Activated naive CD4-positive, alpha-beta T cell treated with anti-CD3 and anti-CD28 coated beads, Interleukin-2, amount 10 ng/mL, durations not matched to agents 7 days and 5 days (primary cell): Measurements from ENCODE around the gene DDX49.
A peak's percentile ranks its signal among the peaks of the same experiment; 100 is the strongest.

ENCODE experiments used
- CTCF ChIA-PET: fragments of 350-600 bp; sonication (Branson Sonifier 250); formaldehyde crosslinking; loops from one replicate; lab custom pipeline; 2021; ENCODE audit warnings: antibody characterized with exemption; lab: Charles Lee
- DNase-seq: peaks from one replicate; pipeline ENCODE4 v3.0.0-alpha.2; 2020
- H3K27ac Mint-ChIP-seq: one replicate; pipeline ENCODE4 v1.8.0; 2021; ENCODE audit warnings: mild to moderate bottlenecking, moderate library complexity, mixed read lengths
- H3K27me3 Mint-ChIP-seq: one replicate; pipeline ENCODE4 v1.8.0; 2021; ENCODE audit warnings: mild to moderate bottlenecking, mixed read lengths
- H3K36me3 Mint-ChIP-seq: one replicate; pipeline ENCODE4 v1.8.0; 2021; ENCODE audit warnings: mixed read lengths
- H3K4me1 Mint-ChIP-seq: one replicate; pipeline ENCODE4 v1.8.0; 2021; ENCODE audit warnings: mixed read lengths
- H3K4me3 Mint-ChIP-seq: one replicate; pipeline ENCODE4 v1.8.0; 2021; ENCODE audit warnings: mild to moderate bottlenecking, moderate library complexity, mixed read lengths
- H3K9me3 Mint-ChIP-seq: one replicate; pipeline ENCODE4 v1.8.0; 2021; ENCODE audit warnings: mixed read lengths

Gene DDX49, protein sequence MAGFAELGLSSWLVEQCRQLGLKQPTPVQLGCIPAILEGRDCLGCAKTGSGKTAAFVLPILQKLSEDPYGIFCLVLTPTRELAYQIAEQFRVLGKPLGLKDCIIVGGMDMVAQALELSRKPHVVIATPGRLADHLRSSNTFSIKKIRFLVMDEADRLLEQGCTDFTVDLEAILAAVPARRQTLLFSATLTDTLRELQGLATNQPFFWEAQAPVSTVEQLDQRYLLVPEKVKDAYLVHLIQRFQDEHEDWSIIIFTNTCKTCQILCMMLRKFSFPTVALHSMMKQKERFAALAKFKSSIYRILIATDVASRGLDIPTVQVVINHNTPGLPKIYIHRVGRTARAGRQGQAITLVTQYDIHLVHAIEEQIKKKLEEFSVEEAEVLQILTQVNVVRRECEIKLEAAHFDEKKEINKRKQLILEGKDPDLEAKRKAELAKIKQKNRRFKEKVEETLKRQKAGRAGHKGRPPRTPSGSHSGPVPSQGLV

DNA sequence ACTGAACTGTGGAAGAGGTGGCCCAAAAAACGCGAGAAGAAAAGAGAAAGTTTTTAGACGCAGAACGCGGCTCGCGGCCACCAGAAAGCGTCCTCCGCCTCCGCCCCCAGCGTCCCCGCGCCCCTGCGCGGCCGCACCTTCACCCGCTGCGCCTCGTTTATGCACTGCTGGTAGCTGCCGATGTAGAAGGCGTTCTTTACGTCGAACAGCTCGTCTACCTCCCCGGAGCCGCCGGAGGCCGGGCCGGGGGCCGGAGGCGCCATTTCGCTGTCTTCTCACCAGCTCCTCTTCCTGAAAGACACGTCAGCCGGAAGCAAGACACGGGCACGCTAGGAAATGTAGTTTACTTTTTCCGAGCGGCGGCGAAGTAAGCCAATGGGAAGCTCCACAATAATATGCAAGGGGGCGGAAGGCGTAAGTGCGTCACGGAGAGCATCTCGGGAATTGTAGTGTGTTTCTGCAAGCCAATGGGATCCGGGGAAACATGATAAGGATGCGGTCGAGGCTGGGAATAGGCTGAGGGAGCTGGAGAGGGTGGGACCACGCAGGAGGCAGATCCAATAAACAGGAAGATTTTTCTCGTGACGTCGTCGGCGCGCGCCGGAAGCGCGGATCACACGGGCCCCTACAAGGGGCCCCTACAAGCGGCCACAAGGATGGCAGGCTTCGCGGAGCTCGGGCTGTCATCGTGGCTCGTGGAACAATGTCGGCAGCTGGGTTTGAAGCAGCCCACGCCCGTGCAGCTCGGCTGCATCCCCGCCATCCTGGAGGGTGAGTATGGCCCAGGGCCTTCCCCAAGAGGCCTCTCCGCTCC is at the start of gene DDX49, which contains the start of gene COPE:
TSS of gene DDX49 (plus strand) at position 630 of the 814 bp plus-strand sequence. CDS start at position 657, 27 bp downstream.
TSS of gene COPE (minus strand) at position 302 of the 814 bp plus-strand sequence. CDS start at position 263, 39 bp downstream.
- DNase-seq, result peak; percentile 99
- CTCF ChIA-PET, result interaction anchor here (0.6 to 1.4 kb wide), 4 partner anchors 12 to 399 kb away, joined by 3 to 4 read pairs (median 3); no protein-coding TSS in a partner anchor
- H3K4me1 Mint-ChIP-seq, result peaks cover 36% of the 10 kb centered on the region
- peaks cover 25% of the 10 kb centered on the region for H3K36me3 Mint-ChIP-seq
- peak within 1 kb of the TSS; percentile 84 for H3K4me3 Mint-ChIP-seq
- no peaks in the 10 kb centered on the region for H3K27me3 Mint-ChIP-seq
- peak within 1 kb of the TSS; percentile 90 for H3K27ac Mint-ChIP-seq
- no peaks in the 10 kb centered on the region for H3K9me3 Mint-ChIP-seq

GRCh38 chr19:18869781-18870530 is 49.6 kb upstream of the DDX49 start:
- Mint-ChIP-seq H3K9me3 (no peaks in the 10 kb centered on the region), H3K4me3 (no peak overlapping the region), H3K27me3 (peaks cover 28% of the 10 kb centered on the region), H3K4me1 (peaks cover 11% of the 10 kb centered on the region), H3K36me3 (peaks cover 22% of the 10 kb centered on the region), H3K27ac (no peak overlapping the region)
- CTCF ChIA-PET, result no interaction called here
- no peak for DNase-seq

DNA sequence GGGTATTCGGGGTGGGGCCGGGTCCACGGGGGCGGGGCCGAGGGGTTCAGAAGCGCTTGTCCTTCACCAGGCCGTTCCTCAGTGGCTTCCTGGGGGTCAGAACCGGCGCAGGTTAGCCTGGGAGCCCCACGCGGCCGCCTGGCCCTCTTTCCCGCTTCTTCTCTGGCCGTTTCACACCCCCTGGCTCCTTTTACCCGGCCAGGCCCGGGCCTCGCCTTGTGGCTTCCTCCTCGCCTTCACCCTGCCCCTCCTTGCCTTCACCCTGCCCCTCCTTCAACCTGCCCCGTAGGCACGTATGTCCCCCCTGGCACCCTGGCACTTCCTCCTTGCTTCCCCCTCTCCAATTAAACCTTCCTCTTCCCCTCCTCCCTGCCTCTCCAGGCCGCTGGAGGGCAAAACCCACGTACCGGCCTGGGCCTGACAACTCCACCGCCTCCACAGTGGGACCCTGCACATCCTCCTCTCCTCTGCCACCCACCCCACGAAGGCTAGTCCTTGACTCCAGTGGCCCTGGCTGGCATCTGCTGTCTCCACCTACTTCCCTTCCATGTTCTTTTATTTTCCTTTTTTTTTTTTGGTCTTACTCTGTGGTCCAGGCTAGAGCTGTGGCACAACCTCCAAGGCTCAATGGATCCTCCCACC is 48.9 kb upstream of the DDX49 start:
- Mint-ChIP-seq H3K36me3 (peaks cover 22% of the 10 kb centered on the region), H3K4me3 (no peak overlapping the region), H3K27ac (no peak overlapping the region), H3K4me1 (peaks cover 11% of the 10 kb centered on the region), H3K9me3 (no peaks in the 10 kb centered on the region), H3K27me3 (peaks cover 28% of the 10 kb centered on the region)
- DNase-seq, result no peak
- CTCF ChIA-PET, result no interaction called here

DNA sequence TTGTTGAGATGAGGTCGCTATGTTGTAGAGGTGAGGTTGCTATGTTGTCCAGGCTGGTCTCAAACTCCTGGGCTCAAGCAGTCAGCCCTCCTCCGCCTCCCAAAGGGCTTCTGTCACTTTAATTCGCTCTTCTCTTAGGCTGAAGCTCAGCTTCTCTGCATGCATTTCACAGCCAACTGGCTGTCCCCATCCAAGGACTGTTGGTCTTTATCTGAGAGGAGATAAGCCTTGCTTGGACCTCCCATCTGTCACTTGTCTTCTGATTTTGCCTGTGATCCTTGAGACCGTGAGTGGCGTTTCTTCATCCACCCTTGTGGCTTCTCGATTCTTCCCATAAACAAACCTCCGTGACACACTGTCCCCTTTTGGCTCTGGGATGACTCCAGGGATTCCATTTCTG is 48.0 kb upstream of the DDX49 start:
- Mint-ChIP-seq H3K4me1 (peaks cover 11% of the 10 kb centered on the region), H3K9me3 (no peaks in the 10 kb centered on the region), H3K4me3 (no peak overlapping the region), H3K27ac (no peak overlapping the region), H3K27me3 (peaks cover 28% of the 10 kb centered on the region), H3K36me3 (peaks cover 16% of the 10 kb centered on the region)
- DNase-seq, result no peak
- CTCF ChIA-PET, result no interaction called here

GRCh38 chr19:18875726-18876125 is 43.8 kb upstream of the DDX49 start:
- CTCF ChIA-PET, result interaction anchor here (1.1 kb wide), 1 partner anchor 17 kb away, joined by 3 read pairs; no protein-coding TSS in a partner anchor

GRCh38 chr19:18876865-18877264 is 42.6 kb upstream of the DDX49 start:
- H3K4me3 Mint-ChIP-seq, result no peak overlapping the region
- CTCF ChIA-PET, result no interaction called here
- peaks cover 2% of the 10 kb centered on the region for H3K4me1 Mint-ChIP-seq
- DNase-seq, result no peak
- H3K27ac Mint-ChIP-seq, result no peak overlapping the region
- H3K27me3 Mint-ChIP-seq, result peaks cover 9% of the 10 kb centered on the region
- H3K36me3 Mint-ChIP-seq, result no peaks in the 10 kb centered on the region
- H3K9me3 Mint-ChIP-seq, result no peaks in the 10 kb centered on the region

More at GRCh38 chr19:18875726-18876125, 43.8 kb upstream of the DDX49 start:
- H3K36me3 Mint-ChIP-seq, result peaks cover 3% of the 10 kb centered on the region
- H3K4me1 Mint-ChIP-seq, result peaks cover 10% of the 10 kb centered on the region
- H3K9me3 Mint-ChIP-seq, result no peaks in the 10 kb centered on the region
- H3K27me3 Mint-ChIP-seq, result peaks cover 19% of the 10 kb centered on the region
- no peak for DNase-seq
- H3K4me3 Mint-ChIP-seq, result no peak overlapping the region
- H3K27ac Mint-ChIP-seq, result no peak overlapping the region

DNA sequence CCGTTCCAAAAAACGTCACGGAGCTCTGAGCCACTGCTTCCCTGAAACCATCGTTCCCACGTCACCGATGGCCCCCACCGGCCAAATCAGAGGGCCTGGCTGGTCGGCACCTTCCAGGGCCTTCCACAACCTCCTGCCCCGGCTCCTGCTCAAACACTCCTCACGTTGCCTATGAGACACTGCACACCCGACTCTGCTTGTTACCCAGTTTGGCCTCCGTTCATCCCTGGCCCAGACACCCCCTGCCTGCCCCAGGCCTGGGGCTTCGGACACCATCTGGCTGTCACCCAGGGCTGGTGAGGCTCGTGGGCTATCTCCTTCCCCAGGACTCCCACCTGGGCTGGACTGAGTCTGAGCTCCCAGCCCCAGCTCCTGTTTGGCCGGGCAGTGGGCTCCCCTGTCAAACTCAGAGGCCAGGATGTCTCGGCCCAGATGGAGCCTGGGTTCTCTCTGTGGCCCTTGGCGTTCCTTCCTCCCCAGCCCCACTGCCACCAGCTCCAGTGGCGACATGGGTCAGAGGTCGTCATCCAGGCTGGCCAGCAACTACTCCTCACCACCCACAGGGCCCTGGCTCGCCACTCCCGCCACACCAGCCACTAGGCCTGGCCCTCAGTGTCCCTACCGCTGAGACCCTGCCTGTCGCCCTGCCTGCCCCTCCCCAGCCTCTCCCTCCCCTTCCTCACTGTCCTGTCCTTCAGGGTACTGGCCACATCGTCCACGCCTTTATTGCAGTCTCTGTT is 41.3 kb upstream of the DDX49 start:
- H3K27me3 Mint-ChIP-seq, result peaks cover 7% of the 10 kb centered on the region
- no peaks in the 10 kb centered on the region for H3K9me3 Mint-ChIP-seq
- no peak overlapping the region for H3K27ac Mint-ChIP-seq
- CTCF ChIA-PET, result interaction anchor here (0.9 kb wide), 1 partner anchor 12 kb away, joined by 3 read pairs; no protein-coding TSS in a partner anchor
- no peaks in the 10 kb centered on the region for H3K36me3 Mint-ChIP-seq
- no peak for DNase-seq
- no peaks in the 10 kb centered on the region for H3K4me1 Mint-ChIP-seq
- no peak overlapping the region for H3K4me3 Mint-ChIP-seq

DNA sequence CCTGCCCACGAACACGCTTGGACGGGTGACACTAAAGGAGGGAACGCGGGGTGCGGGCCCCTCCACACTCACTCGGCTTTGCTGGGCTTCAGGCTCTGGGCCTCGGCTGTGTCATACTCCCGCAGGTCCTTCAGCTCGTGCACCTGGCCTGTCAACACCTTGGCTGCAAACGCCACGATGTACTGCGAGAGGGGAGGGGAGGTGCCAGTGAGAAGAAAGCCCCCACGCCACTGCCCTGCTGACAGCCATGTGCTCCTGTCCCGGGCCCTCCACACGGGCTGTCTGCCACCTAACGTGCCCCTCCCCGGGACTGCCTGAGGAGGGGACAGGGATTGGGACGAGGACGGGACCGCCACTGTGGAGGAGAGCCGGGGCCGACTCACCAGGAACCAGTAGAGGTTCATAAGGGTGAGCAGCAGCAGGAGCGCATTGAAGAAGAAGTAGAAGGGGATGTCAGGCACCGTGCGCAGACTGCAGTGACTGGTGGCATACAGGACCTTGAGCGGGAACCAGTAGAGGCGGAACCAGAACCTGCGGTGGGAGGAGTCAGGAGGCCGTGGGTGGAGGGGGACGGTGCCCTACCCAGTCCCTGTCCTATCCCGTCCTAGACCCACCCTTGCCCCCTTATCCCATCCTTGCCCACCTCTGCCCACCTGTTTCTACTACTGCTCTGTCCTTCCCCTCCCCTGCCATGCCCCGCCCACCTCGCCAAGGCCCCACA is 40.5 kb upstream of the DDX49 start:
- Mint-ChIP-seq H3K4me3 (no peak overlapping the region), H3K27me3 (peaks cover 11% of the 10 kb centered on the region), H3K27ac (no peak overlapping the region), H3K4me1 (no peaks in the 10 kb centered on the region), H3K9me3 (no peaks in the 10 kb centered on the region), H3K36me3 (no peaks in the 10 kb centered on the region)
- DNase-seq, result no peak
- CTCF ChIA-PET, result interaction anchor here (0.9 kb wide), 1 partner anchor 13 kb away, joined by 3 read pairs; no protein-coding TSS in a partner anchor

GRCh38 chr19:18879579-18880373 is 39.7 kb upstream of the DDX49 start:
- CTCF ChIA-PET, result interaction anchor here (0.8 to 1.0 kb wide), 2 partner anchors 15 to 36 kb away, joined by 3 read pairs; no protein-coding TSS in a partner anchor
- Mint-ChIP-seq H3K4me1 (no peaks in the 10 kb centered on the region), H3K36me3 (no peaks in the 10 kb centered on the region), H3K9me3 (no peaks in the 10 kb centered on the region), H3K27me3 (peaks cover 9% of the 10 kb centered on the region), H3K4me3 (no peak overlapping the region), H3K27ac (no peak overlapping the region)
- peak; percentile 49 for DNase-seq

DNA sequence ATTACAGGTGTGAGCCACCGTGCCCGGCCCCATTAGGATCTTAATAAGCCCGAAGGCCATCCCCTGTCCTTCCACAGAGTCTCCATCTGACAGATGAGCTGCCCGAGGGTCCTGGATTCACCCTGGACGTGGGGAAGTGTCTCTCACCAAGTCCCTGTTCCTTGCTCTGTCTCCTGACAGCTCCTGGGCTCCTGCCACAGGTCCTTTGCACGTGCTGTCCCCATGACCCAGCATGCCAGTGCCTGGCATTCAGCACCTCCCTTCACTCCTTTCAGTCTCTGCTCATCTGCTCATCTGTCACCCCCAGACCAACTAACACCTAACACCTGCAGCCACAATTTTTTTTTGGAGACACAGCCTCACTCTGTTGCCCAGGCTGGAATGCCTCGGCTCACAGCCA is 38.0 kb upstream of the DDX49 start:
- DNase-seq, result no peak
- peaks cover 9% of the 10 kb centered on the region for H3K27me3 Mint-ChIP-seq
- no peaks in the 10 kb centered on the region for H3K9me3 Mint-ChIP-seq
- no peak overlapping the region for H3K4me3 Mint-ChIP-seq
- CTCF ChIA-PET, result no interaction called here
- no peaks in the 10 kb centered on the region for H3K36me3 Mint-ChIP-seq
- no peaks in the 10 kb centered on the region for H3K4me1 Mint-ChIP-seq
- H3K27ac Mint-ChIP-seq, result no peak overlapping the region

GRCh38 chr19:18883526-18884304 is 35.8 kb upstream of the DDX49 start:
- H3K27me3 Mint-ChIP-seq, result peaks cover 10% of the 10 kb centered on the region
- H3K27ac Mint-ChIP-seq, result no peak overlapping the region
- H3K36me3 Mint-ChIP-seq, result no peaks in the 10 kb centered on the region
- no peaks in the 10 kb centered on the region for H3K9me3 Mint-ChIP-seq
- CTCF ChIA-PET, result no interaction called here
- no peak for DNase-seq
- H3K4me1 Mint-ChIP-seq, result no peaks in the 10 kb centered on the region
- no peak overlapping the region for H3K4me3 Mint-ChIP-seq
